HG03196 (cell line): ENCODE data around the gene UBA6.

Experiments
- ATAC-seq: cut with Tn5 transposase; IDR thresholded peaks from one replicate; pipeline ENCODE4 v1.9.1; 2021; ENCODE audit not compliant: unreplicated experiment

Gene UBA6

DNA sequence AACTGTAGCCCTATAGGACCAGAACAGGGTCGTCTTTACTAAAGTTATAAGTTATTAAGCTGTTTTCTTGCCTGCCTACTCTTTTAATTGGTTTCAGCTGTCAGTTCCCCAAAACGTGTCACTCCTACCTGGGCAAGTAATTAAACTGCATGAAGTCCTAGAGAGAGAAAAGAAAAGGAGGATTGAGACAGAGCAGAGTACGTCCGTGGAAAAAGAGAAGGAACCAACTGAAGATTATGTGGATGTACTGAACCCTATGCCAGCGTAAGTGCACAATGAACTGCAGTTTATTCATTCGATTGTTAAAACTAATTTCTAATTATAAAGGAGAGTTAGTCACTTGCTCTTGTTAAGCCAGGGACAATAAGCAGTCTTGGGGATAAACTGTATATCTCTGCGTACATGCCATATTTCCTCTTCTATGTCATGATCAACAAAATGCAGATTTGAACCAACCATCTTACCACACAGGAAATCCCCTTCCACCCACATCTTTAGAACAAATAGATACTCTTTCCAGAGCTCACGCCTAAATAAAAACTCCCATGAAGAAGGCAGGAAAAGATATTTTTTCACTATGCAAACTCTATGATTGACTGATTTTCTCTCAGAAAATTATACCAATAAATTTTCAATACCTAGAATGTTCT is 119.6 kb downstream of the UBA6 start:
- ATAC-seq, result peak; percentile 52

DNA sequence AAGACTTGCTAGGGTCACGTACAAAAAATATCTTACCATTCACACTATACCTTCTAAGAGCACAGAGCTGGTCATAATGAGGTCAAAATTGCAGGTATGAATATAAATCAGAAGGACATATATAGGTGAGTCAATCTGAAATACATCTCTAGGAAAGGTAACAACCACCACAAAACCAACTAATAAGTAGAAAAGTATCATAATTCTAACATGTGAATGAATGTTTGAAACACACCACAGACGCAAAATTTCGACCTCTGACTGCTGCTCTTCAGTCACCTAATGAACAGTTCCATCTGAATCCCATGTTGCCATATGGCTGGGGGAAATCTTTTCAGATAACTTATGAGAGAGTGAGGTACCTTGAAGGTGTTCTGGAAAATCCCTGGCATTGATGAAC is 120.4 kb downstream of the UBA6 start:
- no peak for ATAC-seq

DNA sequence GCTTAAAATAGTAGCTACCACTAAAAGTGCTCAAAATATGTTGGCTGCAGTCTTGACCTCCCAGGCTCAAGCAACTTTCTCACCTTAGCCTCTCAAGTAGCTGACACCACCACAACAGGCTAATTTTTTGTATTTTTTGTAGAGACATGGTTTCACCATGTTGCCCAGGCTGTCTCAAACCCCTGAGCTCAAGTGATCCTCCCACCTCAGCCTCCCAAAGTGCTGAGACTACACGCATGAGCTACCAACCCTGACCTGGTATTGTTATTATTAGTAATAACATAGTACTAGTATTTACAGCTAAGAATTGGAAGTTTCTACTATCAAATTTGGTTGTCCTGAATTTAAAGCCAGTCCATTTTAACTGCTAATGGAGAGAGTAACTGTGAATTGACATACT is 124.4 kb downstream of the UBA6 start:
- peak; percentile 41 for ATAC-seq

DNA sequence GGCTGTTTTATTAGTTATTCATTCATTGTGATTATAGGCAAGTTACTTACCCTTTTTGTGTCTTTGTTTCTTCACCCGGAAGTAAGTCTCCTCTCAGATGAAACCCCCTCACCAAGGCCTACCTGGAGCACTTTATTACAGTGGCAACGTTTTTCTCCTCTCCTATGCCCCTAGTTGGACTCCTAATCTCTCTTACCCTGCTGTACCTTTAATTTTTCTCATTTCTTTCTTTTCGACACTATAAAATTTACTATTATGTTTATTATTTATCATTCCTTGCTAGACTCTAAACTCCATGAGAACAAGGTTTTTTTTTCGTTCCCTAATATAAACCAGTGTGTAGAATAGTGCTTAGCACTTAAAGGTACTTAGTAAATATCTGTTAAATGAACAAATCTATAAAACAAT is 124.9 kb downstream of the UBA6 start:
- no peak for ATAC-seq

DNA sequence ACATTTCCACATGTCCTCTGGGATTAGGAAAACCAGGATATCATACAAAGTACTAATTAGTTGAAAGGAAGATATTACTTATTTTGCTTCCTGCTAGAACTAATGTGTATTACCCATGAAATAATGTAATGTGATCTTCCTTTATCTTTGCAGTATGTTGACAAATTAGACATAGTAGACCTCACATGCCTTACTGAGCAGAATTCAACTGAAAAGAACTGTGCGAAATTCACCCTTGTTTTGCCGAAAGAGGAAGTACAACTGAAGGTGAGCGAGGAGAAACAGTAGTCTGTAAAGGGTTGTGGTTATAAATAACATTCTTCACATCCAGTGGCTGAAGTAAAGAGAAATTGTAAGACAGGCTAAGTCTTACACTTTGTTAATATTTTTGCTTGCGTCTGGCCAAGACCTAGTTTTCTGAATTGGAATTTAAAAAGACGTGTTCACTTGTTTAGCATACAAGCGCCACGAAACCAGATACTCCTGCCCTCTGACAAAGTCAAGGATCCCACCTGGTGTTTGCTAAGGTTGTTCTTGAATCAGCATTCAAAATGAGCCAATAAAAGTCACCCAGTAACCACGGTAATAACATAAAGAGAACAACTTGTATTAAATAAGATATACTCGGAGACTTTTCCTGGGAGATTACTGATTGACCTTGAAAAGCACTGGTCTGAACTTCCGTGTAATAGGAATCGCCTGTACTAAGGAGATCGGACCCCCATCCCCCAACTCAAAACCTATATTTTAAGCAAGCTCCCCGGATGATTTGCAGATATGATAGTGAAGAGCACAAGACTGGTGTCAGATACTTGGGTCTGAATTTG is 125.5 kb downstream of the UBA6 start:
- ATAC-seq, result peak; percentile 93

DNA sequence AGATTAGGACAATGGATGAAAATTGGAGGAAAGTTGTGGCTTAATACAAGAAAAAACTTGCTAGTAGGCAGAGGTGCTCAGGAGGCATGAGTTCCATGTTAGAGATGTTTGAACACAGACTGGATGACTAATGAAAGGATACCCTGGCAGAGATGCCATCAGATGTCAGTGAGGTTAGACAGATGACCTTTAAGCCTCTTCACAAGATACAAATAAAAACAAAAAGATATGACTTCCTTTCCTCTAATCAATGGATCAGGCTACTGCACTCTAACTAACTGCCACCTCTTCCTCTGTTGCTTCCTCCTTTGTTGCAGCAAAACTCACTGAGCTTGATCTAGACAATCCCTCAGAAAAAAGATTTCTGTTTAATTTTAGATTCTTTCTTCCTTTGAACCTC is 127.8 kb downstream of the UBA6 start:
- ATAC-seq, result no peak

DNA sequence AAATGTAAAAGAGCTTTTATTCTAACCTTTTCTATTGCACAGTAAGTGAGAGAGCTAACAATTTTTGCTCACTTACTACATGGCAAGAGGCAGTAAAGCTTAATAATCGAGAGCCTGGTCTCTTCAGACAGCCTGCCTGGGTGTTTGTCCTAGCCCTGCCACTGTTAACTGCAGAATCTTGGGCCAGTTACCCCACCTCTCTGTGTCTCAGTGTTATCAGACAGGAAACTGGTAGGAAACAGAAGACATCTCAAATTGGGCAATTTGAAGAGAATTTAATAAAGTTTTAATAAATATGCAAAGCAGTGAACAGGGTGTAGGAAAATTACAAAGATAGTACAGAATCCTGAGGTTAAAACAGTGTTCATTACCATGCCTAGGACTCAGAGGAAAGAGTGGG is 129.0 kb downstream of the UBA6 start:
- no peak for ATAC-seq

DNA sequence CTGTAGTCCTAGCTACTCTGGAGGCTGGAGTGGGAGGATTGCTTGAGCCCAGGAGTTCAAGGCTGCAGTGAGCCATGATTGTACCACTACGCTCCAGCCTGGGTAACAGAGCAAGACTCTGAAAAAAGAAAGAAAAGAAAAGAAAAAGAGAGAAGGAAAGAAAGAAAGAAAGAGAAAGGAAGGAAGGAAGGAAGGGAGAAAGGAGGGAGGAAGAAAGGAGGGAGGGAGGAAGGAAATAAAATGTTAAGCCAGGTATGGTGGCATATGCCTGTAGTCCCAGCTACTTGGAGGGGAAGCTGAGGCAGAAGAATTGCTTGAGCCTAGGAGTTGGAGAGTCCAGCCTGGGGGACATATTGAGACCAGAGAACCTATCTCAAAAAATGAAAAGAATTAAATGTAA is 130.4 kb downstream of the UBA6 start:
- ATAC-seq, result no peak

DNA sequence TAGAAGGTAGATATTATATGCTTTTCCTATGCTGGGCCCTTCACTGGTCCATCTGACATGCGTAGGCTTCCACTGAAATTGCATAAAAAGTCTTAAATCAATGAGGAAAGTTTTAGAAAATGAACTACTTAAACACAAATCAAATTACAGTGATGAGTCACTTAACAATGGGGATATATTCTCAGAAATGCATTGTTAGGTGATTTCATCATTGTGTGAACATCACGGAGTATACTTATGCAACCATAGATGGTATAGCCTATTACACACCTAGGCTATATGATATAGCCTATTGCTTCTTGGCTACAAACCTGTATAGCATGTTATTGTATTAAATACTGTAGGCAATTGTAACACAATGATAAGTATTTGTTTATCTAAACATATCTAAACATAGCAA is 132.1 kb downstream of the UBA6 start:
- no peak for ATAC-seq

DNA sequence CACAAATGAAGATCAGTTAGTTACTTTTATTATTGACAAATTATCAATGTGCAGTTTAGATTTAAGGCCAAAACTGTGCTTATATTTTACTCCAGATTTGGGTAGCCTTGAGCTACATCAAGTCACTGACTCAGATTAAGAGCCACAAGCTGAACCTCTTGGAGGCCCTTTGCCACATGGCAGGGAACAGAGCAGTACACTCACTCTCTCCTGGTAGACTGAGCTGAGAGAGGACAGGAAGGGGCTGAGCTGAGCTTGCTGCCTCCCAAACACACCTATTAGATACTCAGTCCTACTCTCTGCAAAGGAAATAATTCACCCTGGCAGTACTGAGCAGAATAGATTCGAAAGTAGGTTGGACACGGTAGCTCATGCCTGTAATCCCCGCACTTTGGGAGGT is 134.6 kb downstream of the UBA6 start:
- no peak for ATAC-seq

DNA sequence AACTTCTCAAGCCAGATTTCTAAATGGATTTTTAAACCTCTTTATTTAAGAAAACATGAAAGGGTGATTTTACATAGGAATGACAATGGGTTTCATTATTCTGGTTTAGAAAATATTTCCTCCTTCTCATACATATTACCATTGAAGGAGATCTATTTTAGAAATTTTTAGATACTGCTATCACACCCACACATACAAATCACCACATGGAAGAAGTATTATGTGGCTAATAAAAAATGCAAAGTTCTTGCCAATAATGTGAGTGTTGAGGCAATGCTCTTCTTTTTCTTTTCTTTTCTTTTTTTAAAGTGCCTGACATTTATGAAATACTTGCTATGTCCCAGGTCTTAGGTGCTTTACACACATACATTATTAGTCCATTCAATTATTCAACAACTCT is 135.7 kb downstream of the UBA6 start:
- no peak for ATAC-seq
